PC-9 (cell line): Measurements from ENCODE around the gene ACCS. TPM values are rescaled to one million over a fixed set of nuclear protein-coding genes. Genes with fewer than 3 reads are reported as not detected.

Experiments used
- BruUV-seq: library from RNA; stranded (reverse); fragments of 400-500 nt; replicated peaks from 2 replicates; lab custom pipeline; 2021; lab: Mats Ljungman, UMichigan
- CTCF ChIA-PET: fragments of 300-600 bp; sonication (Branson Sonifier 250); formaldehyde crosslinking; loops from one replicate; lab custom pipeline; 2022; ENCODE audit warnings: antibody characterized with exemption; lab: Charles Lee
- POLR2A ChIA-PET: fragments of 300-600 bp; sonication (Branson Sonifier 250); formaldehyde crosslinking; loops from one replicate; lab custom pipeline; 2022; ENCODE audit warnings: antibody characterized with exemption; ENCODE audit not compliant: unreplicated experiment; lab: Charles Lee
- DNase-seq, 2 experiments: peaks; one replicate each; pipeline versions ENCODE4 v3.0.0 to v3.0.0-alpha.2; 2015 to 2022; ENCODE audit warnings: mixed read lengths in 1 of 2
- H2AFZ ChIP-seq: fragments of 200-600 bp; sonication (generic); 2 replicates; pipeline ENCODE4 v1.8.1; 2017; ENCODE audit warnings: antibody characterized with exemption
- H3F3A ChIP-seq: fragments of 200-600 bp; sonication (generic); 2 replicates; pipeline ENCODE4 v1.8.1; 2017; ENCODE audit warnings: antibody characterized with exemption, mild to moderate bottlenecking, low read depth; ENCODE audit not compliant: insufficient read depth
- H3K27ac ChIP-seq: fragments of 200-600 bp; sonication (generic); 2 replicates; pipeline ENCODE4 v1.6.1; 2016; ENCODE audit warnings: mixed run types
- H3K27me3 ChIP-seq: fragments of 200-600 bp; sonication (generic); 2 replicates; pipeline ENCODE4 v1.6.1; 2016; ENCODE audit warnings: low read depth, mixed run types; ENCODE audit not compliant: insufficient read depth
- H3K36me3 ChIP-seq: fragments of 200-600 bp; sonication (generic); 2 replicates; pipeline ENCODE4 v1.6.1; 2016; ENCODE audit warnings: low read depth, mixed run types
- H3K4me1 ChIP-seq: fragments of 200-600 bp; sonication (generic); replicated peaks from 2 replicates; pipeline ENCODE4 v1.6.1; 2016; ENCODE audit warnings: mixed run types; ENCODE audit not compliant: insufficient read depth
- H3K4me2 ChIP-seq: fragments of 200-600 bp; sonication (generic); 2 replicates; pipeline ENCODE4 v1.6.1; 2017; ENCODE audit warnings: mixed run types
- H3K4me3 ChIP-seq: fragments of 200-600 bp; sonication (generic); 2 replicates; pipeline ENCODE4 v1.6.1; 2016; ENCODE audit warnings: mixed run types
- H3K79me2 ChIP-seq: fragments of 200-600 bp; sonication (generic); 2 replicates; pipeline ENCODE4 v1.6.1; 2017; ENCODE audit warnings: low read depth, mixed run types
- H3K9me2 ChIP-seq: fragments of 200-600 bp; sonication (generic); 2 replicates; pipeline ENCODE4 v1.8.1; 2017; ENCODE audit warnings: mild to moderate bottlenecking; ENCODE audit not compliant: insufficient read depth
- H3K9me3 ChIP-seq: fragments of 200-600 bp; sonication (generic); 2 replicates; pipeline ENCODE4 v1.8.1; 2016; ENCODE audit warnings: low read depth; ENCODE audit not compliant: insufficient read depth
- H4K20me1 ChIP-seq: fragments of 200-600 bp; sonication (generic); 2 replicates; pipeline ENCODE4 v1.8.1; 2017; ENCODE audit not compliant: insufficient read depth
- CTCF ChIP-seq: fragments of 200-600 bp; sonication (generic); conservative IDR thresholded peaks from 2 replicates; pipeline ENCODE4 v1.6.1; 2017; ENCODE audit warnings: mixed run types, antibody characterized with exemption, mild to moderate bottlenecking, moderate library complexity
- EZH2 ChIP-seq: fragments of 200-600 bp; sonication (generic); IDR thresholded peaks from 2 replicates; pipeline ENCODE4 v1.8.0; 2017; ENCODE audit warnings: antibody characterized with exemption, low read depth
- intact Hi-C: fragments of 100-400 bp; cut with micrococcal nuclease; formaldehyde crosslinking; loops from one replicate; pipeline ENCODE4 v1.10.0; 2022; ENCODE audit not compliant: unreplicated experiment
- total RNA-seq: library from RNA; stranded (reverse); gene quantifications from 2 replicates; pipeline ENCODE4 v1.2.3, GENCODE V29; 2021

Gene ACCS
- total RNA-seq, 1 experiment from 2014 or later = 44.6 TPM

GRCh38 chr11:44017443-44018126 lies 48.5 kb upstream of the ACCS start:
- Histone ChIP-seq H3K9me2 (no peaks in the 10 kb centered on the region), H4K20me1 (no peaks in the 10 kb centered on the region)

GRCh38 chr11:44018127-44018521 lies 47.9 kb upstream of the ACCS start:
- intact Hi-C loops = no loop called here
- H4K20me1 ChIP-seq = no peaks in the 10 kb centered on the region
- DNase-seq = no peak
- TF ChIP-seq EZH2 (no peak), CTCF (no peak)
- H3K27me3 ChIP-seq = peaks cover 42% of the 10 kb centered on the region
- H3K4me2 ChIP-seq = no peak overlapping the region
- H3K9me3 ChIP-seq = no peaks in the 10 kb centered on the region
- no peak overlapping the region for H2AFZ ChIP-seq
- no peaks in the 10 kb centered on the region for H3K9me2 ChIP-seq
- no peak overlapping the region for H3K4me3 ChIP-seq
- H3F3A ChIP-seq = no peaks in the 10 kb centered on the region
- no peaks in the 10 kb centered on the region for H3K79me2 ChIP-seq
- ChIA-PET CTCF (no interaction called here), POLR2A (no interaction called here)
- H3K4me1 ChIP-seq = no peaks in the 10 kb centered on the region
- no TSS peak for BruUV-seq
- no peaks in the 10 kb centered on the region for H3K36me3 ChIP-seq
- no peak overlapping the region for H3K27ac ChIP-seq

More at GRCh38 chr11:44017443-44018126, 48.5 kb upstream of the ACCS start:
- peaks cover 38% of the 10 kb centered on the region for H3K27me3 ChIP-seq
- BruUV-seq = no TSS peak
- TF ChIP-seq CTCF (no peak), EZH2 (no peak)
- ChIA-PET CTCF (no interaction called here), POLR2A (no interaction called here)
- no peak for DNase-seq
- H2AFZ ChIP-seq = no peak overlapping the region
- no peaks in the 10 kb centered on the region for H3K36me3 ChIP-seq
- no peaks in the 10 kb centered on the region for H3K79me2 ChIP-seq
- H3K4me1 ChIP-seq = no peaks in the 10 kb centered on the region
- H3K27ac ChIP-seq = no peak overlapping the region
- H3K4me2 ChIP-seq = no peak overlapping the region
- intact Hi-C loops = no loop called here
- no peaks in the 10 kb centered on the region for H3F3A ChIP-seq
- H3K4me3 ChIP-seq = no peak overlapping the region
- H3K9me3 ChIP-seq = no peaks in the 10 kb centered on the region

- DNase-seq = no peak
- Histone ChIP-seq H3K9me3 (no peaks in the 10 kb centered on the region), H3K9me2 (no peaks in the 10 kb centered on the region), H3K4me1 (no peaks in the 10 kb centered on the region), H3K79me2 (no peaks in the 10 kb centered on the region), H3K36me3 (no peaks in the 10 kb centered on the region), H3K4me2 (no peak overlapping the region), H2AFZ (no peak overlapping the region), H4K20me1 (no peaks in the 10 kb centered on the region), H3K27ac (no peak overlapping the region), H3K4me3 (no peak overlapping the region), H3F3A (no peaks in the 10 kb centered on the region), H3K27me3 (peaks cover 46% of the 10 kb centered on the region)
- TF ChIP-seq EZH2 (no peak), CTCF (no peak)
- intact Hi-C loops = no loop called here
- no TSS peak for BruUV-seq
- POLR2A ChIA-PET = no interaction called here
- CTCF ChIA-PET = no interaction called here
Observed at GRCh38 chr11:44018829-44019228, 47.2 kb upstream of the ACCS start.
